Neural cell (in vitro differentiated cells): ENCODE measurements around the gene GFER. TPM values are rescaled to one million over a fixed set of nuclear protein-coding genes. Genes with fewer than 3 reads are reported as not detected.

Experiments used
- H2AFZ ChIP-seq: fragments of 200-600, 300-800 bp; sonication (generic), shearing (Covaris generic); 2 replicates; pipeline ENCODE4 v1.6.0; 2014; ENCODE audit warnings: low read depth, mild to moderate bottlenecking, antibody characterized with exemption, low read length, moderate library complexity
- H3F3A ChIP-seq: fragments of 200-600 bp; shearing (Covaris generic); 2 replicates; pipeline ENCODE4 v1.6.1; 2016; ENCODE audit warnings: mild to moderate bottlenecking, moderate library complexity, mixed read lengths, antibody characterized with exemption, low read length; ENCODE audit not compliant: insufficient read depth, poor library complexity, severe bottlenecking
- H3K27ac ChIP-seq: fragments of 200-600, 300-800 bp; sonication (generic), shearing (Covaris generic); 2 replicates; pipeline ENCODE4 v1.5.1; 2014; ENCODE audit warnings: mild to moderate bottlenecking, low read length, moderate library complexity
- H3K27me3 ChIP-seq: fragments of 300-800, 200-600 bp; sonication (generic), shearing (Covaris generic); 2 replicates; pipeline ENCODE4 v1.6.0; 2014; ENCODE audit warnings: mild to moderate bottlenecking, low read depth, low read length, moderate library complexity; ENCODE audit not compliant: insufficient read depth
- H3K36me3 ChIP-seq: fragments of 300-800, 200-600 bp; sonication (generic), shearing (Covaris generic); 2 replicates; pipeline ENCODE4 v1.5.1; 2014; ENCODE audit warnings: mild to moderate bottlenecking, antibody characterized with exemption, low read length, moderate library complexity; ENCODE audit not compliant: insufficient read depth
- H3K4me2 ChIP-seq: fragments of 300-800, 200-600 bp; sonication (generic), shearing (Covaris generic); 2 replicates; pipeline ENCODE4 v1.6.0; 2014; ENCODE audit warnings: mild to moderate bottlenecking, low read length
- H3K4me3 ChIP-seq: fragments of 300-800, 200-600 bp; sonication (generic), shearing (Covaris generic); 2 replicates; pipeline ENCODE4 v1.5.1; 2014; ENCODE audit warnings: mild to moderate bottlenecking, low read length, moderate library complexity
- H3K79me2 ChIP-seq: fragments of 200-600 bp; shearing (Covaris generic); replicated peaks from 2 replicates; pipeline ENCODE4 v1.6.0; 2014; ENCODE audit warnings: mild to moderate bottlenecking, low read length, moderate library complexity; ENCODE audit not compliant: insufficient read depth
- H3K9ac ChIP-seq: fragments of 300-800, 200-600 bp; sonication (generic), shearing (Covaris generic); 2 replicates; pipeline ENCODE4 v1.6.1; 2016; ENCODE audit warnings: mild to moderate bottlenecking, low read length, mixed read lengths
- H3K9me2 ChIP-seq: fragments of 200-600 bp; shearing (Covaris generic); 2 replicates; pipeline ENCODE4 v1.6.1; 2016; ENCODE audit warnings: mild to moderate bottlenecking, low read length, mixed read lengths; ENCODE audit not compliant: insufficient read depth
- H3K9me3 ChIP-seq: fragments of 200-600, 300-800 bp; sonication (generic), shearing (Covaris generic); 2 replicates; pipeline ENCODE4 v1.6.1; 2016; ENCODE audit warnings: mild to moderate bottlenecking, mixed run types, low read length, moderate library complexity, mixed read lengths
- H4K20me1 ChIP-seq: fragments of 200-600 bp; shearing (Covaris generic); 2 replicates; pipeline ENCODE4 v1.6.1; 2016; ENCODE audit warnings: mild to moderate bottlenecking, mixed run types; ENCODE audit not compliant: insufficient read depth
- EP300 ChIP-seq: fragments of 450-650 bp; conservative IDR thresholded peaks from 2 replicates; pipeline ENCODE4 v1.6.1; 2014; ENCODE audit warnings: antibody characterized with exemption, mild to moderate bottlenecking, moderate library complexity; ENCODE audit not compliant: poor library complexity, severe bottlenecking
- EZH2 ChIP-seq: fragments of 200-600, 300-800 bp; shearing (Covaris generic), sonication (generic); IDR thresholded peaks from 2 replicates; pipeline ENCODE4 v1.6.1; 2014; ENCODE audit warnings: antibody characterized with exemption, low read length, borderline replicate concordance, mild to moderate bottlenecking; ENCODE audit not compliant: insufficient read depth, poor library complexity, severe bottlenecking
- MXI1 ChIP-seq: fragments of 450-650 bp; conservative IDR thresholded peaks from 2 replicates; pipeline ENCODE4 v1.6.1; 2014; ENCODE audit warnings: antibody characterized with exemption, mild to moderate bottlenecking; ENCODE audit not compliant: poor library complexity, severe bottlenecking
- POLR2AphosphoS5 ChIP-seq: IDR thresholded peaks from 2 replicates; pipeline ENCODE4 v1.6.1; 2012
- RAD21 ChIP-seq: fragments of 450-650 bp; conservative IDR thresholded peaks from 2 replicates; pipeline ENCODE4 v1.6.1; 2014; ENCODE audit warnings: antibody characterized with exemption, mild to moderate bottlenecking, moderate library complexity
- SMC3 ChIP-seq: fragments of 450-650 bp; conservative IDR thresholded peaks from 2 replicates; pipeline ENCODE4 v1.6.1; 2014; ENCODE audit warnings: antibody characterized with exemption, mild to moderate bottlenecking, moderate library complexity; ENCODE audit not compliant: poor library complexity
- TAF1 ChIP-seq: IDR thresholded peaks from 2 replicates; pipeline ENCODE4 v1.6.1; 2012; ENCODE audit warnings: low read depth
- polyA plus RNA-seq: library from polyadenylated mRNA; depleted of rRNA; stranded (reverse); fragments of >200 nt; gene quantifications from 2 replicates; pipeline ENCODE4 v1.2.3, GENCODE V29; 2014
- TF ChIP-seq, protein P1 (sequence below): IDR thresholded peaks from 2 replicates; pipeline ENCODE4 v1.6.1; 2012; ENCODE audit warnings: borderline replicate concordance
- TF ChIP-seq, protein P2 (sequence below): fragments of 450-650 bp; IDR thresholded peaks from 2 replicates; pipeline ENCODE4 v1.5.1; 2014; ENCODE audit warnings: antibody characterized with exemption, mild to moderate bottlenecking, moderate library complexity; ENCODE audit not compliant: poor library complexity, severe bottlenecking

GFER gene
- polyA plus RNA-seq, 1 donor from 2014 or later = 37.8 TPM

DNA sequence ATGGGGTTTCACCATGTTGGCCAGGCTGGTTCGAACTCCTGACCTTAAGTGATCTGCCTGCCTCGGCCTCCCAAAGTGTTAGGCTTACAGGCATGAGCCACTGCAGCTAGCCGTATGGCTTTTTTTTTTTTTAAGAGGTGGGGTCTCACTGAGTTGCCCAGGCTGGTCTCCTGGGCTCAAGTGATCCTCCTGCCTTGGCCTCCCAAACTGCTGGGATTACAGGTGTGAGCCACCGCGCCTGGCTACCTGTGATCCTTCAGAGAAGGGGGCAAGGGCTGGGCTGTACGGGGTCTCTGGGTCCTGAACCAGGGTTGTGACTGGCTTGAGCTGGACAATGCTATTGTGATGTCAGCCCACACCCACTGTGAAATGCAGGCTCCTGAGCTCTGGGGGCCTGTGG is 17.5 kb upstream of the GFER start, which contains the start of gene RNF151:
Gene RNF151, plus strand, starts transcription at position 397 of the 400 bp plus-strand sequence. CDS start 26 bp downstream, outside the sequence.
- no peak for TF ChIP-seq TAF1
- no peak for TF ChIP-seq RAD21
- TF ChIP-seq POLR2AphosphoS5 = no peak
- no peak for TF ChIP-seq SMC3
- TF ChIP-seq, protein P1, sequence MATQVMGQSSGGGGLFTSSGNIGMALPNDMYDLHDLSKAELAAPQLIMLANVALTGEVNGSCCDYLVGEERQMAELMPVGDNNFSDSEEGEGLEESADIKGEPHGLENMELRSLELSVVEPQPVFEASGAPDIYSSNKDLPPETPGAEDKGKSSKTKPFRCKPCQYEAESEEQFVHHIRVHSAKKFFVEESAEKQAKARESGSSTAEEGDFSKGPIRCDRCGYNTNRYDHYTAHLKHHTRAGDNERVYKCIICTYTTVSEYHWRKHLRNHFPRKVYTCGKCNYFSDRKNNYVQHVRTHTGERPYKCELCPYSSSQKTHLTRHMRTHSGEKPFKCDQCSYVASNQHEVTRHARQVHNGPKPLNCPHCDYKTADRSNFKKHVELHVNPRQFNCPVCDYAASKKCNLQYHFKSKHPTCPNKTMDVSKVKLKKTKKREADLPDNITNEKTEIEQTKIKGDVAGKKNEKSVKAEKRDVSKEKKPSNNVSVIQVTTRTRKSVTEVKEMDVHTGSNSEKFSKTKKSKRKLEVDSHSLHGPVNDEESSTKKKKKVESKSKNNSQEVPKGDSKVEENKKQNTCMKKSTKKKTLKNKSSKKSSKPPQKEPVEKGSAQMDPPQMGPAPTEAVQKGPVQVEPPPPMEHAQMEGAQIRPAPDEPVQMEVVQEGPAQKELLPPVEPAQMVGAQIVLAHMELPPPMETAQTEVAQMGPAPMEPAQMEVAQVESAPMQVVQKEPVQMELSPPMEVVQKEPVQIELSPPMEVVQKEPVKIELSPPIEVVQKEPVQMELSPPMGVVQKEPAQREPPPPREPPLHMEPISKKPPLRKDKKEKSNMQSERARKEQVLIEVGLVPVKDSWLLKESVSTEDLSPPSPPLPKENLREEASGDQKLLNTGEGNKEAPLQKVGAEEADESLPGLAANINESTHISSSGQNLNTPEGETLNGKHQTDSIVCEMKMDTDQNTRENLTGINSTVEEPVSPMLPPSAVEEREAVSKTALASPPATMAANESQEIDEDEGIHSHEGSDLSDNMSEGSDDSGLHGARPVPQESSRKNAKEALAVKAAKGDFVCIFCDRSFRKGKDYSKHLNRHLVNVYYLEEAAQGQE = no peak
- TF ChIP-seq EZH2 = no peak
- TF ChIP-seq MXI1 = no peak
- TF ChIP-seq, protein P2, sequence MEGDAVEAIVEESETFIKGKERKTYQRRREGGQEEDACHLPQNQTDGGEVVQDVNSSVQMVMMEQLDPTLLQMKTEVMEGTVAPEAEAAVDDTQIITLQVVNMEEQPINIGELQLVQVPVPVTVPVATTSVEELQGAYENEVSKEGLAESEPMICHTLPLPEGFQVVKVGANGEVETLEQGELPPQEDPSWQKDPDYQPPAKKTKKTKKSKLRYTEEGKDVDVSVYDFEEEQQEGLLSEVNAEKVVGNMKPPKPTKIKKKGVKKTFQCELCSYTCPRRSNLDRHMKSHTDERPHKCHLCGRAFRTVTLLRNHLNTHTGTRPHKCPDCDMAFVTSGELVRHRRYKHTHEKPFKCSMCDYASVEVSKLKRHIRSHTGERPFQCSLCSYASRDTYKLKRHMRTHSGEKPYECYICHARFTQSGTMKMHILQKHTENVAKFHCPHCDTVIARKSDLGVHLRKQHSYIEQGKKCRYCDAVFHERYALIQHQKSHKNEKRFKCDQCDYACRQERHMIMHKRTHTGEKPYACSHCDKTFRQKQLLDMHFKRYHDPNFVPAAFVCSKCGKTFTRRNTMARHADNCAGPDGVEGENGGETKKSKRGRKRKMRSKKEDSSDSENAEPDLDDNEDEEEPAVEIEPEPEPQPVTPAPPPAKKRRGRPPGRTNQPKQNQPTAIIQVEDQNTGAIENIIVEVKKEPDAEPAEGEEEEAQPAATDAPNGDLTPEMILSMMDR = no peak
- no peak for TF ChIP-seq EP300
- Histone ChIP-seq H3K27me3 (no peaks in the 10 kb centered on the region), H3K9me2 (no peaks in the 10 kb centered on the region), H3K9ac (peak within 1 kb of the TSS; percentile 89), H3K4me3 (peak within 1 kb of the TSS; percentile 88), H3K4me2 (peak within 1 kb of the TSS; percentile 80), H3K27ac (peak within 1 kb of the TSS; percentile 80), H4K20me1 (no peaks in the 10 kb centered on the region), H3F3A (no peaks in the 10 kb centered on the region), H3K9me3 (no peaks in the 10 kb centered on the region), H3K79me2 (peaks cover 12% of the 10 kb centered on the region), H2AFZ (no peak within 1 kb of the TSS), H3K36me3 (no peaks in the 10 kb centered on the region)

GRCh38 chr16:1968146-1968953 is 15.6 kb upstream of the GFER start:
- no peak overlapping the region for H3K4me3 ChIP-seq
- H4K20me1 ChIP-seq = no peaks in the 10 kb centered on the region
- H3K79me2 ChIP-seq = peaks cover 16% of the 10 kb centered on the region
- H3K27ac ChIP-seq = no peak overlapping the region
- no peak for TF ChIP-seq SMC3
- TF ChIP-seq TAF1 = no peak
- TF ChIP-seq, protein P1 = no peak
- TF ChIP-seq RAD21 = no peak
- TF ChIP-seq EP300 = no peak
- TF ChIP-seq, protein P2 = no peak
- TF ChIP-seq EZH2 = no peak
- no peak for TF ChIP-seq MXI1
- TF ChIP-seq POLR2AphosphoS5 = no peak
- H3K9ac ChIP-seq = no peak overlapping the region
- no peaks in the 10 kb centered on the region for H3K9me3 ChIP-seq
- no peak overlapping the region for H3K4me2 ChIP-seq
- H3F3A ChIP-seq = no peaks in the 10 kb centered on the region
- H3K27me3 ChIP-seq = no peaks in the 10 kb centered on the region
- H3K36me3 ChIP-seq = no peaks in the 10 kb centered on the region
- no peak overlapping the region for H2AFZ ChIP-seq
- no peaks in the 10 kb centered on the region for H3K9me2 ChIP-seq
